RWPE1 (cell line): Measurements from ENCODE around the gene RABGAP1.
A peak's percentile ranks its signal among the peaks of the same experiment; 100 is the strongest.

Experiments
- CTCF ChIA-PET: fragments of 350-600 bp; sonication (Branson Sonifier 250); formaldehyde crosslinking; extraction: SDS; loops from one replicate; lab custom pipeline; 2021; lab: Yijun Ruan, JAX
- POLR2A ChIA-PET: fragments of 400-600 bp; formaldehyde crosslinking; extraction: SDS; loops from one replicate; lab custom pipeline; 2020; ENCODE audit warnings: antibody characterized with exemption; ENCODE audit not compliant: low non-redundant PET; lab: Yijun Ruan, JAX
- DNase-seq: peaks from one replicate; pipeline ENCODE4 v3.0.0; 2012; ENCODE audit warnings: low spot score
- H3K27ac ChIP-seq: fragments of 450-650 bp; 2 replicates; pipeline ENCODE4 v1.5.1; 2017
- TF ChIP-seq, protein P1 (sequence below): fragments of 450-650 bp; conservative IDR thresholded peaks from 2 replicates; pipeline ENCODE4 v1.5.1; 2017; ENCODE audit warnings: low read depth, mild to moderate bottlenecking

RABGAP1 gene

GRCh38 chr9:123135430-123135829 is 194.6 kb downstream of the RABGAP1 start:
- TF ChIP-seq, protein P1, sequence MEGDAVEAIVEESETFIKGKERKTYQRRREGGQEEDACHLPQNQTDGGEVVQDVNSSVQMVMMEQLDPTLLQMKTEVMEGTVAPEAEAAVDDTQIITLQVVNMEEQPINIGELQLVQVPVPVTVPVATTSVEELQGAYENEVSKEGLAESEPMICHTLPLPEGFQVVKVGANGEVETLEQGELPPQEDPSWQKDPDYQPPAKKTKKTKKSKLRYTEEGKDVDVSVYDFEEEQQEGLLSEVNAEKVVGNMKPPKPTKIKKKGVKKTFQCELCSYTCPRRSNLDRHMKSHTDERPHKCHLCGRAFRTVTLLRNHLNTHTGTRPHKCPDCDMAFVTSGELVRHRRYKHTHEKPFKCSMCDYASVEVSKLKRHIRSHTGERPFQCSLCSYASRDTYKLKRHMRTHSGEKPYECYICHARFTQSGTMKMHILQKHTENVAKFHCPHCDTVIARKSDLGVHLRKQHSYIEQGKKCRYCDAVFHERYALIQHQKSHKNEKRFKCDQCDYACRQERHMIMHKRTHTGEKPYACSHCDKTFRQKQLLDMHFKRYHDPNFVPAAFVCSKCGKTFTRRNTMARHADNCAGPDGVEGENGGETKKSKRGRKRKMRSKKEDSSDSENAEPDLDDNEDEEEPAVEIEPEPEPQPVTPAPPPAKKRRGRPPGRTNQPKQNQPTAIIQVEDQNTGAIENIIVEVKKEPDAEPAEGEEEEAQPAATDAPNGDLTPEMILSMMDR: no peak
- no peak overlapping the region for H3K27ac ChIP-seq
- POLR2A ChIA-PET: no interaction called here
- CTCF ChIA-PET: interaction anchor here (1.2 kb wide), 1 partner anchor 214 kb away, joined by 3 read pairs; no protein-coding TSS in a partner anchor
- DNase-seq: no peak

DNA sequence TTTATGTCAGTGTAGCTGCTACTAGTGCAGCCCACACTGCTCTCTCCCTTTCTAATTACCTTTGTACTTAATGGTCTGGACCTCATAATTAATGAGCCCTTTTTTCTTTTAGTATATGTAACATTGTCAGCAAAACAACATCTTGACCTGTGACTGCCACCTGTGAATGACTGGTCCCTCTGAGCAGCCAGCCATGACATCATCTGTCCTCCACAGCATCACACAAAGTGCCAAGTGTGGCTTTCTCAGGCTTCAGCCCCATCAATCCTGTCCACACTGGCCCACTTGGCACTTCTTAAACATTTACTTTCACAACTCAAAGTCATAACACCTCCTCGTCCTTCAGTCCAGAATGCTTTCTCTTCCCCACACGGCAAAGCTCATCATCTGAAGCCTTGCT is 197.3 kb downstream of the RABGAP1 start:
- CTCF ChIA-PET: interaction anchor here (0.6 kb wide), 1 partner anchor 44 kb away, joined by 3 read pairs; no protein-coding TSS in a partner anchor
- DNase-seq: no peak
- H3K27ac ChIP-seq: no peak overlapping the region
- POLR2A ChIA-PET: no interaction called here
- TF ChIP-seq, protein P1: no peak

GRCh38 chr9:123149067-123149466 is 208.2 kb downstream of the RABGAP1 start:
- ChIA-PET CTCF (interaction anchor here (0.6 kb wide), 1 partner anchor 978 kb away, joined by 5 read pairs; no protein-coding TSS in a partner anchor), POLR2A (no interaction called here)
- TF ChIP-seq, protein P1: no peak
- H3K27ac ChIP-seq: no peak overlapping the region
- no peak for DNase-seq

- TF ChIP-seq, protein P1: no peak
- CTCF ChIA-PET: no interaction called here
- peak; percentile 24 for DNase-seq
- H3K27ac ChIP-seq: no peak overlapping the region
- POLR2A ChIA-PET: no interaction called here
These were observed 210.1 kb downstream of the RABGAP1 start for GRCh38 chr9:123150708-123151503.
